HG02981 (cell line): ENCODE data around the gene HCLS1.
"Not testable (repeated sequence)": the region's sequence is repeated elsewhere in the genome, so short reads cannot be mapped to it uniquely, and the experiment has no call there.

Source experiments
- ATAC-seq: cut with Tn5 transposase; IDR thresholded peaks from one replicate; pipeline ENCODE4 v1.9.1; 2021; ENCODE audit warnings: mild to moderate bottlenecking, moderate library complexity; ENCODE audit not compliant: unreplicated experiment

The HCLS1 gene

DNA sequence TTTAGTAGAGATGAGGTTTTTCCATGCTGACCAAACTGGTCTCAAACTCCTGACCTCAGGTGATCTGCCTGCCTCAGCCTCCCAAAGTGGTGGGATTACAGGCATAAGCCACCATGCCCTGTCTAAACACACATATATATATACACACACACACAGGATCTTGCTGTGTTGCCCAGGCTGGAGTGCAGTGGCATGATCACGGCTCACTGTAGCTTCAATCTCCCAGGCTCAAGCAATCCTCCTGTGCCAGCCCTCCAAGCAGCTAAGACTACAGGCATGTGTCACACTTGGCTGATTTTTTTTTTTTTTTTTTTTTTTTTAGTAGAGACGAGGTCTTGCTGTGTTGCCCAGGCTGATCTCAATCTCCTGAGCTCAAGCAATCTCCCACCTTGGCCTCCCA lies 60.8 kb downstream of the HCLS1 start:
- ATAC-seq, result not testable (repeated sequence)

DNA sequence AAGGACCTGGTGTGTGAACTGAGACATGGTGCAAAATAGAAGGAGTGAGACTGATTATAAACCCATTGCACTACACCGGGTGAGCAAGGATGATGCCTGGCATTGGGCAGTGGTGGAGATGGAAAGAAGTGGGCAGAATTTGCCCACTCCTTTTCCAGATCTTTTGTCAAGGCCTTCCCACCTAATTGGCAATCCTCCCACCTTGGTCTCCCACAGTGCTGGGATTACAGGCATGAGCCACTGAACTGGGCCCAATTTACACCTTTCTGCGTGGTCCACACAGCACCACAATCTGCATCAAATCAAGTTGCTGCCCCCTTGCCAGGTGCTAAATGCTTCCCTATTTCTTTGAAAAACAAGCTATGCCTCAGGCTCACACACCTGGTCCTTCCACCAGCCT lies 62.1 kb downstream of the HCLS1 start:
- ATAC-seq, result no peak

DNA sequence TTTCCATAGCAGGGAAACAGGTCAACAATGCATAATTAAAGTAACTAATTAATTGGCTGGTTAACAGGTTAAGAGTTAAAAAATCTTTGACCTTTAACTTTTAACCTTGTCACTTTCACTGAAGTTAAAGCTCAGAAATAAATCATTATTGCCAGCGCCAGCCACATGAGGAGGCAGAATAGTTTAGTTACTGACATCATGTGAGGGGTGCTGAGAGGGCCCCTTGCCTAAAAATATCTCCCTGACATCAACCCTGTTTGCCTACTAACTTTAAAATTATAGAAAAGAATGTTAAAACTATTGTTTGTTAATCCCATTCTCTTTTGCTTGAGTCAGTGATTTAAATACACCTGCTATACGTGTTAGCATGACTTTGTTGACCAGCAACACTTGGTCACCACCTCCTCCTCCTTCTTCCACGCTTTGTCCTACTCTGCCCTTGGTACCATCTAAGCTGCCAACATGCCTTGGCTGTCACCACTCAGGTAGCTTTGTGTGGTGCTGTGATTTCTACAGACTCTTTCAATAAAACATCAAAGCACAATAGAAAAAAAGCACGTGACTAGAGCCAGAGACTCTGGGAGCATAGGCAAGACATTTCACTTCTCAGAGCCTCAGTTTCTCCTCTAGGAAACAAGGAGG lies 64.8 kb downstream of the HCLS1 start:
- no peak for ATAC-seq

DNA sequence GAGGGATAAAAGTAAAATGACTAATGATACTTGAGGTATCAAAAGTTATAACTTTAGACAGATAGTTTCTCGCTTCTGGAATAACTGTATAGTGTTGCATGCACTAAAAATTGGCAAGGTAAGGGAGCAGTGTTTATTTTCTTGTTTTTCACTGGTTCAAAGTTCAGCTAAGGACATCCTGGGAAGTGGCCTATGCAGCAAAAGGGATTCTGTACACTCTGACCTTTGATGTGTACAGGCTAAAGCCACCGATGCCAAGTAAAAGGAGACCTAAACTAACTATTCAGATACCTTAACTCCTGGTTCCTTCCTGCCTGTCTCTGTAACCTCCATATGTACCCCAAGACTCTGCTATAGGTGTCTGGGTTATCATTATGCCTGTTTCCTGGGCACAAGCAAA lies 65.9 kb downstream of the HCLS1 start:
- no peak for ATAC-seq

DNA sequence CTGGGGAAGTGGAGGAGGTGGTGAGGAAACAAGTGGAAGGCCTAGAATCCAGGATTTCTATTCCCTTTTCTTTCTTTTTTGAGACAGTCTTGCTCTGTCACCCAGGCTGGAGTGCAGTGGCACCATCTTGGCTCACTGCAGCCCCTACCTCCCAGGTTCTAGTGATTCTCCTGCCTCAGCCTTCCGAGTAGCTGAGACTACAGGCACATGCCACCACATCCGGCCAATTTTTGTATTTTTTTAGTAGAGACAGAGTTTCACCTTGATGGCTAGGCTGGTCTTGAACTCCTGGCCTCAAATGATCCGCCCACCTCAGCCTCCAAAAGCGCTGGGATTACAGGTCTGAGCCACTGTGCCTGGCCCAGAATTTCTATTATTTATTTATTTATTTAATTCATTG lies 66.9 kb downstream of the HCLS1 start:
- ATAC-seq, result not testable (repeated sequence)

DNA sequence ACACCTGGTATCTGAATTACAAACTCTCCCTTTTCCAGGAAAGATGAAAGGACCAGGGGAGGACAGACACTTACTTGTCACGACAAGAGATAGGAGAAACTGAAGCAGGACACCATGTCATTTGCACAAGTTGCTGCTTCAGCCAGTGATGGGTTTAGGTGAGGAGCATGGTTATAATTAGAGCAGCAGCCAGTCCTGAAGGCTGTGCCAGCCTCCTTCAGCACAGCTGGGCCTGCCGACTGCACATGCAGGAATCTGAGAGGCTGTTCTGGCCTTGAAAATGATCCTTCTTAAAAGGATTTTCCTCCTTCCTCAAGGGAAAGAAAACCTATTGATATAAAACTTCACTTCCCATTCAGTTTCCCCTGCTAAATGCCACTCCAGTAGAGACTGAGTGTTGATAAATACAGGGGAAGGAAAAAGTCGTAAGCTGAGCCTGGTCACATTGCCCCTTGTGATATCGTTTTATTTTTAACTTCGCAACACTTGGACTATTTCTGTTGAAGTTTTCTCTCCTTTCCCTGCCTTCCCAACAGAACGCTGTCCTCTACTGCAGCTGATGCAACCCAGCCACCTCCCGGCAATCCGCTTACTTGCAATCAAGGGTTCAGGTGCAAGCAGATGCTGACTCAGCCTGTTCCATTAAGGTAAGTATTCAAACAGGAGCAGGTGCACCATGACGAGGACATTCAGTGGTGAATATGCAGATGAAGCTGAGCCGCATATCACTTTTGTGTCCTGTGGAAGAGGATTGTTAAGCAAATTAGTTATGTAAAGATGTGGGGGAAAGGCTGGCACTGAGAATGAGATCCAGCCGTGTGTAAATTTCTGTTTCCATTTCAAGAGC lies 67.6 kb downstream of the HCLS1 start, which contains the start of gene FBXO40:
FBXO40 (plus strand) TSS at position 524 of the 847 bp plus-strand sequence. CDS start 27,197 bp downstream, outside the sequence.
- ATAC-seq, result no peak

DNA sequence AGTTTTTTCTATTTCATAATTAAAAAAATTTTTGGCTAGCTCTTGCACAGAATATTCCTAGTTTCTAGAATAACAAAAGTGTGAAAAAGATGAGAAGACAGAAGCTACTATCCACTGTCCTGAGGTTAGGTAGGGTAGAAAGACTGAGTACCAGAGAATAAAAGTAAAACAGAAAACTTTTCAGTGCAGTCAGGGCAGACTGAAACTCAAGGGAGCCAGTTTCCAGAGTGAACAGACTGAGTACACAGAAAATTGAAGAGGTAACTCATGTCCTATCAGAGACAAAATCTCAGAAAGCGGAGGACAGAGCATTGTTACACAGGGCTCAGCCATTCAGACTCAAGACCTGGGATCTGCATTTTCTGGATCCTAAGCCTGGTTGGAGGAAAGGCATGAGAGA lies 76.3 kb downstream of the HCLS1 start:
- ATAC-seq, result no peak

DNA sequence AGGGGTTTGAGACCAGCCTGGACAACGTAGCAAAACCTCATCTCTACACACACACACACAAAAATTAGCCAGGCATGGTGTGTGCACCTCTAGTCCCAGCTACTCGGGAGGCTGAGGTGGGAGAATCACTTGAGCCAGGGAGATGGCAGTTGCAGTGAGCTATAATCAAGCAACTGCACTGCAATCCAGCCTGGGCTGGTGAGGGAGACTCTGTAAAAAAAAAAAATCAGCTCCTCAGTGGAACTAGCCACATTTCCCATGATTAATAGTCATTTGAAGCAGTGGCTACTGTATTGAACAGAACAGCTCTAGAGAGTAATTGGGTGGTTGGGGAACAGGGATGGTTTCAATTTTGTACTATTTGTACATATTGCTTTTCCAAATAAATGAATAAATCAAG lies 79.0 kb downstream of the HCLS1 start:
- no peak for ATAC-seq
